IPS DF 19.7 (cell line): ENCODE measurements around the gene CRYBG2.
"Not testable (repeated sequence)": the region's sequence is repeated elsewhere in the genome, so short reads cannot be mapped to it uniquely, and the experiment has no call there.

Experiments
- DNase-seq: peaks from one replicate; pipeline ENCODE4 v3.0.0-alpha.2; 2013; ENCODE audit warnings: low read depth, low spot score

CRYBG2 gene

DNA sequence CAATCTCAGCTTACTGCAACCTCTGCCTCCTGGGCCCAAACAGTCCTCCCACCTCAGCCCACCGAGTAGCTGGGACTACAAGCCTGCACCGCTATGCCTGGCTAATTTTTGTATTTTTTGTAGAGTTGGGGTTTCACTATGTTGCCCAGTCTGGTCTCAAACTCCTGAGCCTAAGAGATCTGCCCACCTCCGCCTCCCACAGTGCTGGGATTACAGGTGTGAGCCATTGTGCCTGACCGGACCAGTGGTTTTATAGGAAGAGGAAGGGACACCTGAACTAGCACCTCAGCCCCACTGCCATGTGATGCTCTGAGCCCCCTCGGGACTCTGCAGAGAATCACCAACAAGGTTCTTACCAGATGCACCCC is 4.1 kb downstream of the CRYBG2 start:
- no peak for DNase-seq

DNA sequence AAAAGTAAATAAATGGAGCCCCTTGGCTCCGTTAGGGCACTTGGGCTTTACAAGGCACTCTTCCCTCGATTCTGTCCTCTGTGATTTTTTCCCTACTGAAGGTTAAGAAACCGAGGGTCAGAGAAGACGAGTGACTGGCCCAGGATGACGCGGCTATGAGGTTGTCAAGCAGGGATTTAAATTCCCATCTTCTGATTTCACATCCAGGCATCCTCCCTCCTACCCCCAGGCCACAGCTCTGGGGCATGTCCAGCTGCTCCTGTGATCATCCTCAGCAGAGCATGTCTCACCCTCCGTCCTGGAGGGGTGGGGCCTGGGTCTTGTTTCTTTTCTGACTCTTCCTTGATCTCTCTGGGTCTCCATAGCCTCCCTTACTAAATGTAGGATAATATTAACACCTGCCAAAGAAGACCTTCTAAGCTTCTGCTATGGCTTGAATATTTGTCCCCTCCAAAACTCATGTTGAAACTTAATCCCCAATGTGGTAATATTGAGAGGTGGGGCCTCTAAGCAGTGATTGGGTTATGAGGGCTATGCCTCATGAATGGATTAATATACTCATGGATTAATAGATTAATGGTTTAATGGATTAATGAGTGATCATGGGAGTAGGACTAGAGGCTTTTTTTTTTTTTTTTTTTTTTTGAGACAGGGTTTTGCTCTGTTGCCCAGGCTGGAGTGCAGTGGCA is 4.6 kb downstream of the CRYBG2 start:
- no peak for DNase-seq

DNA sequence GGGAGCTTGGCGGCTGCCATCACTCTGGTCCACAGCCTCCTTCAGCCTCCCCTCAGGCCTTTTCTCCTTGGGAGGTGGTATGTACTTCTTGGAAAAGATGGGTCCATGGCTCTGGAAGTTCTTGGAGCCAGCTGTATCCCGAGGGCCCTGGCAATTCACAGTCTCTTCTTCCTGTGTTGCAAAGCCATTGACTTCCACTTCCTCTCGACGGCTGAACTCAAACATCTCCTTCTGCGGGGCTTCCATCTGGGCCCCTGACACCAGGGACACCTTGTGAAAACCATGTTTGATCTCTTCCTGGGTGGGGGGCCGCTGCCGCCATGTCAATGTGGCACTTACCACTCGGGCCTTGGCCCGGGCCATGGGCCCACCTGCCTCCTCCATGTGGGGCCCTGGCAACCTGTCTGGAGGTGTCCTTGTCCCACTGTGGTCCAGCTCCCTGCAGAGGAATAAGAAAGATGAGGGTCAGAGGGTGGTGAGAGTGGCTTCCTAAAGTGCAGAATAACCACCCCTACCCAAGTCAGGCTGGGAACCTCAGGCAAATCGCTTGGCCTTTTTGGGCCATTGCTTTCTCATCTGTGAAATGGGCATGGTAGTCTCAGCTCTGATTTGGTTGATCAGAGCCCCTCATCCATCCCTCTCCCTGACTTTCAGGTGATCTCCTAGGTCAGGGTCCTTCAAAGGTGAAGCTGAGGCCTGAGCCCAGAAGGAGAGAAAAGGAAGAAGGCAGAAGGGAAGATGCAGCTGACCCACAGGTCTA is 7.5 kb downstream of the CRYBG2 start:
- DNase-seq, result no peak

DNA sequence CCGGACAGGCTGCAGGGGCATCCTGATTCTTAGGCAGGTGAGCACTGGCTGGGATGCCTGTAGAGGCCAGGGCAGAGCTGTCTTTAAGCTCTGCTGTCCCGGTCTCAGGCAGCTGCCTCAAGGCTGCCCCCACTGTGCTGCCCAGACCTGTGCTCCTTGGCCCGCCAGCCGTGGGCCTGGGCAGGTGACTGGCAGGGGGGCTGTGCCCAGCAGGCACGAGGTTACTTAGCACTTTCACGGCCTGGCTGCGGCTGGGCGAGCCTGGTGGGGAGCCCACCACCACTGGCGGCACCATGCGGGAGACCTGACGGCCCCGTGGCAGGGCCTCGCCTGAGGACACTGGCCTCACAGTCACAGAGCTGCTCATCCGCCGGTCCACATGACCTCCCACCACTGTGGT is 8.2 kb downstream of the CRYBG2 start:
- no peak for DNase-seq

DNA sequence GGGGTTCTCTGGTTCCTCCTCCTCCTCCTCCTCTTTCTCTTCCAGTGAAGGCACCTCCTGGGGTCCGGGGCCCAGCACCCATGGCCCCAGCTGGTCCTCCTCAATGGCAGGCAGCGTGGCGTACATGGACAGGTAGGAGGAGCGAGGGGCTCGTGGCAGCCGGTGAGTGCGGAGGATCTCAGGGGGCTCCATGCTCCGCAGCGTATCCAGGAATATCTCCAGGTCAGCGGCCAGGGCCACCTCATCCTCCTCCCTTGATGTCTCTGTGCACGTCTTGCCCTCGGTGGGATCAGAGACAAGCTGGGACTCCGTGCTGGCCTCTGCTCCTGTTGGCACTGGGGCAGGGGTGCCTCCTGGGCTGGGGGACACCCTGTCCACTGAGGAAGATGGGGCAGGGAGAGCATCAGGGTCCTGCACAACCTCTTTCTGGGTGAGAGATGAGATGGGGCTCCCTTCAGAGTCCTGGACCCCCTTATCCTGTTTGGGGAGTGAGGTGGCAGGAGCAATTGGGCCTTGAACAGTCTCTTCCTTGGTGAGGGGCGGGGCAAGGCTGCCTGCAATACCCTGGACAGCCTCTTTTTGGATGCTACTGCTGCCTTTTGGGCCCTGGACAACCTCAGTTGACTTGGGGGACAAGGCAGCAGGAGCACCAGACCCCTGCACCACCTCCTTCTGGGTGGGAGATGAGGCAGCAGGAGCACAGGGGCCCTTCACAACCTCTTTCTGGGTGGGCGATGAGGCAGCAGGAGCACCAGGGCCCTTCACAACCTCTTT is 9.6 kb downstream of the CRYBG2 start:
- DNase-seq, result no peak

DNA sequence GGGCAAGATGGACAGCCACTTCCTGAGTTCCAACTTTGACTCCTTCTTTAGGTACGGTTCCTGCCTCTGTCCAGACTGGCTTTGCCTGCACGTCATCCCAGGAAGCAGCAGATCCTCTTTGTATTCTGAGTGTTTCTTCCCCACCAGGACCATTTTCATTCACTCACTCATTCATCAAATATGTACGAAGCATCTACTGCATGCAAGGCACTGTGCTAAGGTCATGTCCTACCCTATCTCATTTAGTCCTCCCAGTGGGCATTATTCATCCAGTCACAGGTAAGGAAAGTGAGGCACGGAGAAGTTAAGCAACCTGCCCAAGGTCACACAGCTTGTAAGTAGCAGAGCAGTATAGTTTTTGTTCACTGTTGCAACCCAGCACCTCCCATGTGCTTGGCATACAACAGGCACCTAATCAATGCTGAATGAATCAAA is 13.9 kb downstream of the CRYBG2 start:
- DNase-seq, result no peak

DNA sequence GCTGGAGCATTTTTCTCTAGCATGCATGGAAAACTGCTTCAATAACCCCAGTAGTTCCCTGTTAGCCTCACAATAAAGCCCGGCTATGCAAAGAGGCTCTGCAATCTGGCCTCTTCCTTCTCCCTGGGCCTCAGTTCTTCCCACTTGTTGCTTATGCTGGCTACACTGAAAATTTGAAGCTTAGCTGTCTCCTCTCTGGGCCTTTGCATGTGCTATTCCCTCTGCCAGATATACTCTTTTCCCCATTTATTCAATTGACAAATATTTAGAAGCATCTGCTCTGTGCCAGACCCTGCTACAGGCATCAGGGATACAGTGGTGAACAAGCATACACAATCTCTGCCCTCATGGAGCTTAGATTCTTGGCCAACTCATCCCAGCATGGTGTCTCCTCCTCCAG is 15.3 kb downstream of the CRYBG2 start:
- no peak for DNase-seq

DNA sequence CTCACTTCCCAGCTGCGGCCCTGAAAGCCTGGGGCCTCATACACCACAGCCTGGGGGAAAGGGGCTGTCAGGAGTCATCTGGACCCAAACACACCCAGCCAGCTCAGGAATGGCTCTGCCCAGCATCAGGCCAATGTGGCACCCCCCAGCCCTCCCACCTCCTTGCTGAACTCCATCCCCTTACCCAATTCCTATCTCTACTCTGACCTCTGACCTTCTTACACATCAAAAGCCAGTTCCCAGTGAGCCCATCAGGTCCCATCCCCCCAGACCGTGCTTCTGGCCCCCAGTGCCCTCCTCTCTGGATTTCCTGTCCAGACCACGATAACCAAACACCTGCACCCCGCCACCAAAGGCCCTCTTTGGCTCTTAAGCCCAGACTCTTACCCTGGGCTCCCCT is 16.3 kb downstream of the CRYBG2 start:
- DNase-seq, result no peak

DNA sequence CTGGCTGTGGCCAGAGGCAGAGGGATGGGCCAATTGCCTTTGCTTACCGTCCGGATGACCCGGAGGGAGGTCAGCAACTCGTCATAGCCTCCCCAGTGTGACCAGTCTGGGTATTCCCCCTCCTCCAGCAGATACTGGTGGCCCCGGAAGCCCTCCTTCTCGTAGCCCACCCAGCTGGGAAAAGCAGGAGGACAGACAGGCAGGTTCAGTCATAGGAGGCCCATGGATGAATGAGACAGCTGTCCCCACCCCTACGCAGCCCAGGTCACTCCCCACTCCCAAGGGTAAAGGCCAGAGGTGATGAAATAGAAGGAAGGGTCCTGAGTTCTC is 16.8 kb downstream of the CRYBG2 start:
- DNase-seq, result no peak

DNA sequence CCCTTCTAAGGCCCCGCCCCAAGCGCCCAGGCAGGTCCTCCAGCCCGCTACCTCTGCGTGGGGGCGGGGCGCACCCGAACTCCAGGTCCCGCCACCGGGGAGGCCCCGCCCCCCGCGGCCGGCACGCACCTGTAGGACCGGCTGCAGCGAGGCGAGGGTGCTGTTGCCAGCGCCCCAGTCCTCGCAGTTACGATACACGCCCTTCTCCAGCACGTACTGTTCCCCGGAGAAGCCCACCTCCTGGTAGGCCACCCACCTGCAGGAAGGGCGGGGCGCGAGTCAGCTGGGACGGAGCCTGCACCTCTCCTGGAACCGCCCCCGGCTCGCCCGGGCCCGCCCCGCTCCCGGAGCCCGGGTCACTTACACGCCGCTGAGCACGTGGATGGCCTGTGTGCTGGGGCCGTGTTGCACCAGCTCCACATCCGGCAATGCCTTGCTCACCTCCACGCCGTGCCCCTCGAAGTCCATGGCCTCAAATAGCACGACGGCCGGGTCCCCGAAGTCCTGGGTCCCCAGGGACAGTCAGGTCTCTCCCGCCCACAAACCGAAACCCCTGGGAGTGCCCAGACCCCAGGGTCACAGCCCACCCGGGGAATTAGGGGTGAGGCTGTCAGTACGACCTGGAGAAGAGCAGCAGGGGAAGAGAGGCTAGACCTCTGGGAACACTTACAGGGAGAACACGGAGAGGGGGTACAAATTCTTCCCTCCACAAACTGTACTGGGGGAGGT is 17.3 kb downstream of the CRYBG2 start:
- DNase-seq, result no peak

DNA sequence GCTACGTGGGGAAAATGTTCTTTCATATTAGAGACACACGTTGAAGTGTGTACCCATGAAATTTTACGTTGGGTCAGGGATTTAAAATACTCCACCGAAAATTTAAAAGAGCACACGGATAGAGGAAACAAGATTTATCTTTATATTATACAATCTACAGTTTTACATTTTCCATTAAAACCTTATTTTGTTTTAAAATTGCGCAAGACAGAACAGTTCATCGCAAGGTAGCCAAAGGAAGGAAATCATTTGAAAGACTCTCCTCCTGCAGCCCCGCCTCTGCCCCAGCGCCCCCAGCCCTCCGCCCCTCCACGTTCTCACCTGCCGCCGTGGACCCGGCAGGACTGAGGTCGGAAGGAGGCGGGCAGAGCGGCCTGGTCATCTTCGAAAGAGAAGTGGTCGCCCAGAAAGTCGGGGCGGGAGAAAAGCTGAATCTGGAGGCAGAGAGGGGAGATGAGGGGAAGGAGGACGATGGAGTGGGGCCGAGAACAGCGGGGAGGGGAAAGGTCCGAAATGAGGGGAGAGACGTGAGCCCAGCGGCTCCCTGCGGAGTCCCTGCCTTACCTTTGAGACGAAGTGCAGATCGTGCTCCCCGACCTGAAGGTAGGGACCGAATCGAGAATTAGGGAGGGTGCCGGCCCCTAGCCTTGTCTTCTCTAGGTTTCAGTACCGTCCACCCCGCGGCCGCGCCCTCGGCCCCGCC is 18.0 kb downstream of the CRYBG2 start:
- no peak for DNase-seq

DNA sequence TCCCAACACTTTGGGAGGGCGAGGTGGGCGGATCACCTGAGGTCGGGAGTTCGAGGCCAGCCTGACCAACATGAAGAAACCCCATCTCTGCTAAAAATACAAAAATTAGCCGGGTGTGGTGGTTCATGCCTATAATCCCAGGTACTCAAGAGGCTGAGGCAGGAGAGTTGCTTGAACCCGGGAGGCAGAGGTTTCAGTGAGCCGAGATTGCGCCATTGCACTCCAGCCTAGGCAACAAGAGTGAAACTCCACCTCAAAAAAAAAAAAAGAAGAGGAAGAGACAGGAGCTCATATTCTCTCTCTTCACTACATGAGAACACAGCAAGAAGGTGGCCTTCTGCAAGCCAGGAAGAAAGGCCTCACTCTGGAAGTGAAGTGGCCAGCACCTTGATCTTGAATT is 20.6 kb downstream of the CRYBG2 start:
- not testable (repeated sequence) for DNase-seq

DNA sequence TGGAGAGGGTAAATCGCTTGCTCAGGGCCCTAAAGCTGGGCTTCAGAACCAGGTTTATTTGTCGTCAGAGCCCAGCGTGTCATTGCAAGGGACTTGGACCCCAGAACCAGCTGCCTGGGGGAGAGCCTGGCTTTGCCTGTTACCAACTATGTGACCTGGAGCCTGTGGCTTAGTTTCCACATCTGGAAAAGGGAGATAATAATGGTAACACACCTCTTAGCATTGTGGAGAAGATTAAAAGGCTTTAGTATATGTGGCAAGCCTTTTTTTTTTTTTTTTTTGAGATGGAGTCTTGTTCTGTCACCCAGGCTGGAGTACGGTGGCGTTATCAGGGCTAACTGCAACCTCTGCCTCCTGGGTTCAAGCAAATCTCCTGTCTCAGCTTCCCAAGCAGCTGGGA is 23.7 kb downstream of the CRYBG2 start:
- DNase-seq, result no peak

DNA sequence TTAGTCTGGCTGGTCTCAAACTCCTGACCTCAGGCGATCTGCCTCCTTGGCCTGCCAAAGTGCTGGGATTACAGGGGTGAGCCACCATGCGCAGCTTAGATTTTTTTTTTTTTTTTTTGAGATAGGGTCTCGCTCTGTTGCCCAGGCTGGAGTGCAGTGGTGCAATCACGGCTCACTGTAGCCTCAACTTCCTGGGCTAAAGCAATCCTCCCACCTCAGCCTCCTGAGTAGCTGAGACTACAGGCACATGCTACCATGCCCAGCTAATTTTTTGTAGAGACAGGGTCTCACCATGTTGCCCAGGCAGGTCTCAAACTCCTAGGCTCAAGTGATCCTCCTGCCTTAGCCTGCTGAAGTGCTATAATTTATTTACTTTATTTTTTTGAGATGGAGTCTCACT is 24.6 kb downstream of the CRYBG2 start:
- not testable (repeated sequence) for DNase-seq

DNA sequence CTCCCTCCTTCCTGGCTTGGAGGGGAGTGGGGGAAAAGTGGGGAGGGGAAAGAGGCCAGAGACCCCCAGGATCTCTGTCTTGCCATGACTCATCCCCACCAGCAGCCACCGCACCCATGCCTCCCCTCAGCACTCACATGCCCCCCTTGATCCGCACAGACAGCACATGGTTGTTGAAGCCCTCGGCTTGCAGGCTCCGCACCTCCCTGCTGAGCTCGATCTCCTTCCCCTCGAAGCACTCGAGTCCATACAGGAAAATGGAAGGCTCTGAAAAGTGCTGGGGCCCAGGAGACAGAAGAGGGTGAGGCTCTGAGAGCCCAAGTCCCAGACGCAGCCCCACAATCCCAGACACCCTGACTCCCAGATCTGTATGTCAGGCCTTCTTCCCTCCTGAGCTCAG is 25.3 kb downstream of the CRYBG2 start:
- no peak for DNase-seq

DNA sequence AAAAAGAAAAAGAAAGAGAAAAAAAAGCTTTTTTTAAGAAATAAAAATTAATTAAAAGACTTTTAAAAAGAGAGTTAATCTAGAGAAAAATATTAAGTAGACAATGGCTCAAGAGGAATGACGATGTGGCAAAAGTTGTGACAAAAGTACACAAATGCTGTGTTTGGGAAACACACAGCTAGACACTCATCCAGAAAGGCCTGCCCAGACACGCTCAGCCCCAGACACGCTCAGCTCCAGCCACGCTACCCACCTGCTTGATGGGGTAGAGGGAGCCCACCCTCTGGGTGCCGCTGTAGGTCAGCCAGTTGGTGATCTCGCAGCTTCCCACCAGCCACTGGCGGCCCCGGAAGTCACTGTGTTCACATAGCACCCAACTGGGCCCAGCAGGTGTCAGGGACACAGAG is 26.0 kb downstream of the CRYBG2 start:
- no peak for DNase-seq

DNA sequence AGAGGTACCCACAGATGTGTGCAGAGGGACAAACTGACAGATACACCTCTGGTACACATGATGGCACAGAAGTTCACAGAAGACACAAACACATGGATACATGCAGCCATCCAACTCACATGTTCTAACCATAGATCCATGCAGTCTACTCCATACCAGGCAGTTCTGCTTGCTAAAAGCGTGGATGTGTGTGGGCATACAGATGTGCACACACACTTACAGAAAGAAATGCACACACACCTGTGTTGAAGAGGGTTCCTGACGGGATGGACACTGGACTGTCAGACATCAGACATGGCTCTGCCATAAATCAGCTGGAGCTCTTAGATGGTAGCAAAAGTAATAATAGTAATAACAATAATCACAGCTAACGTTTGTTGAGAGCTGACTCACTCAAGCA is 29.4 kb downstream of the CRYBG2 start:
- no peak for DNase-seq

DNA sequence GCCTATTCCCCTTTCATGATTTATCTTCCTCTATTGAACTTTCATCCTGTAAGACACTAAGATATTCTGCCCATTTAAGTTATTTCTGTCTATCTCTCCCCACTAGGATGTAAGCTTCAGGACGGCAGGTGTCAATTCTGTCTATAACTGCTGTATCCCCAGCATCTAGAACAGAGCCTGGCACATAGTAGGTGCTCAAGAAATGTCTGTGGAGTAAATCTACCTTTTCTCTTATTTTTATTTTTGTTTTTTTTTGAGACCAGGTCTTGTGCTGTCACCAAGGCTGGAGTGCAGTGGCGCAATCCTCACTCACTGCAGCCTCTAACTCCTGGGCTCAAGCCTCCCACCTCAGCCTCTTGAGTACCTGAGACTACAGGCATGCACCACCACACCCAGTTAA is 30.5 kb downstream of the CRYBG2 start:
- no peak for DNase-seq

DNA sequence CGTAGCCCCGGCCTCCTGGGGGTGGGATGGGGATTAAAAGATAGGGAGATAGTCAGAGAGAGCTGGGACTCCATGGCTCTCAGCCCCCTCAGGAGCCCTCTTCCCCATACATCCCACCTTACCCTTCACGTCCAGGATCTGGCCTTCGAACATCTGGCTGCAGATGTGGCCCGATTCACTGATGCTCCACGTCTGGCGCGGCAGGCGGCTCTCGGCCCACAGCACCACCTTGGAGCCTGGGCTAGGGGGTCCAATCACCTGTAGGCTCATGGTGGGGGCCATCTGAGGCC is 31.9 kb downstream of the CRYBG2 start:
- no peak for DNase-seq

DNA sequence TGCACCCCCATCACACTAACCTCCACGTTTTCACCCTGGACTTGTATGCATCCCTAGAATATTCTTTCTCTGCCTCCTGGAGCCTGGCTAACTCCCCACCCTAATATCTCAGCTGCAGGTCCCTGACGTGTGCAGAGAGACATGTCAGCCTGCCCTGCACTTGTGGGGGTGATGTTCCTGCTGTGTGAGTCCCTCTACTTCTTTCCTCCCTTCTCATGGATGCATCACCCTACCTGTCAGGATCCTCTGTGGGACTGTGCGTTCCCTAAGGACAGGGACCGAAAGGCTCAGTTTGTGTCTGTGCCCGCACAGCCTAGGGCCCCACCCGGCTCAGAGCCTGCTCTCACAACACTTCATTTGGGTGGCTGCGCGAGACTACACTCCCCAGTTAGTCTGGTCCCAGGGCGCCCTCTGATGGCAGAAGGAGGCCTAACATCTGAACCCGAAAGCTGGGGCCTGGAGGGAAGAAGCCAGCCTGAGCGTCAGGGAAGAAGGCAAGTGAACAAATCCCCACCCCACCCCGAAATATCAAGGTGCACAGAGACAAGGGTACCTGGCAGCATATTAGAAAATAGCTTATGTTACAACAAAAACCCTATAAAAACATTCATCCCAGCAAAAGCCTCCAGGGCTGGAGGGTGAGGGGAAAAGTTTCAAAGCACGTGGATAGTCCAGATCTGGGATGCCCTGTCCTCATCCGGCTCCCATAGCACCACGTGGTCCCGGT is 32.5 kb downstream of the CRYBG2 start:
- peak; percentile 47 for DNase-seq

DNA sequence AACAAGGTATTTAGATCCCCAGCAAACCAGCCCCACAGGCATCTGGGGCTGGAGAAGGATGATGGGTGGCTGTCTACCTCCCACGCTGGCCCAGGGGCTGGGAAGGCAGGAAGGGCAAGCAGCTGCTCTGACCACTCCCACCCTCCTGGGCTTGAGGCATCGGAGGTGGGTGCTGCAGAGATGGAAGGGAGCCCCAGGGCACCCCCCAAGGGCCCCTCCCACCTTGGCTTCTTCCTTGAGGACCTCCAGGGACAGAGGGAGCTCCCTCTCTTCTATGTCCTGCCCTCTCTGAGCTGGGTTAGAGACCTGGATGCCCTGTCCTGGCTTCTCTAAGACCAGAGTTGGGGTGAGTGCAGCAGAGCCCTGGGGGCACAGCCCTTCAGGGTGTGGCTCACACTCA is 33.0 kb downstream of the CRYBG2 start:
- DNase-seq, result no peak
